Measurements from ENCODE around the gene TSHZ2. TPM values are rescaled to one million over a fixed set of nuclear protein-coding genes. Genes with fewer than 3 reads are reported as not detected.

Gene TSHZ2
- total RNA-seq, 4 donors from 2014 or later, result 1.0 to 3.5 (median 2.8) TPM

- in situ Hi-C loops (cut with MboI; ENCODE audit: low sequenced_read_pairs in 4 of 4) (no loop called here), intact Hi-C loops (cut with DNase I; ENCODE audit: low total_unique reads) (no loop called here)
- no peaks in the 10 kb centered on the region for H3K36me3 ChIP-seq
Observed at GRCh38 chr20:53291548-53291947, 319.4 kb downstream of the TSHZ2 start.

GRCh38 chr20:53292347-53292746, 320.2 kb downstream of the TSHZ2 start:
- Histone ChIP-seq H3K27me3 (no peaks in the 10 kb centered on the region), H3K4me3 (no peak overlapping the region), H3K9me3 (no peaks in the 10 kb centered on the region), H3K4me1 (no peaks in the 10 kb centered on the region), H3K36me3 (no peaks in the 10 kb centered on the region), H3K27ac (no peak overlapping the region)
- DNase-seq, result no peak
- no peak for ATAC-seq
- TF ChIP-seq POLR2A (IDR thresholded peaks at IDR 0.05) (no peak), CTCF (IDR thresholded peaks at IDR 0.05 in 4 of 5, conservative IDR thresholded peaks at IDR 0.05 in 1 of 5) (no peak)
- intact Hi-C loops (cut with DNase I; ENCODE audit: low total_unique reads), result no loop called here
- in situ Hi-C loops (cut with MboI; ENCODE audit: low sequenced_read_pairs in 4 of 4), result no loop called here

More at GRCh38 chr20:53291548-53291947, 319.4 kb downstream of the TSHZ2 start:
- H3K4me3 ChIP-seq, result no peak overlapping the region
- ATAC-seq, result no peak
- no peak overlapping the region for H3K27ac ChIP-seq
- no peaks in the 10 kb centered on the region for H3K4me1 ChIP-seq
- no peak for DNase-seq
- H3K9me3 ChIP-seq, result no peaks in the 10 kb centered on the region
- H3K27me3 ChIP-seq, result no peaks in the 10 kb centered on the region
- TF ChIP-seq POLR2A (IDR thresholded peaks at IDR 0.05), result no peak
- TF ChIP-seq CTCF (IDR thresholded peaks at IDR 0.05 in 4 of 5, conservative IDR thresholded peaks at IDR 0.05 in 1 of 5), result no peak

GRCh38 chr20:53294804-53295203, 322.6 kb downstream of the TSHZ2 start:
- DNase-seq, result no peak
- H3K27ac ChIP-seq, result no peak overlapping the region
- intact Hi-C loops (cut with DNase I; ENCODE audit: low total_unique reads), result no loop called here
- ATAC-seq, result no peak
- no peak overlapping the region for H3K4me3 ChIP-seq
- H3K4me1 ChIP-seq, result no peaks in the 10 kb centered on the region
- in situ Hi-C loops (cut with MboI; ENCODE audit: low sequenced_read_pairs in 4 of 4), result no loop called here
- H3K36me3 ChIP-seq, result no peaks in the 10 kb centered on the region
- no peaks in the 10 kb centered on the region for H3K27me3 ChIP-seq
- TF ChIP-seq CTCF (IDR thresholded peaks at IDR 0.05 in 4 of 5, conservative IDR thresholded peaks at IDR 0.05 in 1 of 5), result no peak
- no peak for TF ChIP-seq POLR2A (IDR thresholded peaks at IDR 0.05)
- H3K9me3 ChIP-seq, result no peaks in the 10 kb centered on the region

GRCh38 chr20:53296025-53296424, 323.9 kb downstream of the TSHZ2 start:
- DNase-seq (no peak), ATAC-seq (no peak)
- Histone ChIP-seq H3K36me3 (no peaks in the 10 kb centered on the region), H3K27me3 (no peaks in the 10 kb centered on the region), H3K9me3 (no peaks in the 10 kb centered on the region), H3K27ac (no peak overlapping the region), H3K4me1 (no peaks in the 10 kb centered on the region), H3K4me3 (no peak overlapping the region)
- intact Hi-C loops (cut with DNase I; ENCODE audit: low total_unique reads) (no loop called here), in situ Hi-C loops (cut with MboI; ENCODE audit: low sequenced_read_pairs in 4 of 4) (no loop called here)
- TF ChIP-seq POLR2A (IDR thresholded peaks at IDR 0.05), result no peak
- TF ChIP-seq CTCF (IDR thresholded peaks at IDR 0.05 in 4 of 5, conservative IDR thresholded peaks at IDR 0.05 in 1 of 5), result no peak

GRCh38 chr20:53296451-53297153, 324.4 kb downstream of the TSHZ2 start:
- in situ Hi-C loops (cut with MboI; ENCODE audit: low sequenced_read_pairs in 4 of 4), result no loop called here
- intact Hi-C loops (cut with DNase I; ENCODE audit: low total_unique reads), result no loop called here
- DNase-seq (no peak), ATAC-seq (no peak)
- TF ChIP-seq POLR2A (IDR thresholded peaks at IDR 0.05) (no peak), CTCF (IDR thresholded peaks at IDR 0.05 in 4 of 5, conservative IDR thresholded peaks at IDR 0.05 in 1 of 5) (no peak)
- H3K9me3 ChIP-seq, result no peaks in the 10 kb centered on the region
- H3K4me1 ChIP-seq, result no peaks in the 10 kb centered on the region
- no peak overlapping the region for H3K4me3 ChIP-seq
- no peaks in the 10 kb centered on the region for H3K27me3 ChIP-seq
- no peaks in the 10 kb centered on the region for H3K36me3 ChIP-seq
- no peak overlapping the region for H3K27ac ChIP-seq
